HepG2 (cell line): ENCODE data around the gene CCNF. TPM values are rescaled to one million over a fixed set of nuclear protein-coding genes. Genes with fewer than 3 reads are reported as not detected.

Source experiments
- KAT7 ChIP-seq: IDR thresholded peaks from 2 replicates; pipeline ENCODE4 v1.6.1; 2018; ENCODE audit warnings: borderline replicate concordance, missing compliant biosample characterization
- MTF2 ChIP-seq: sonication (generic); formaldehyde crosslinking; IDR thresholded peaks from 2 replicates; pipeline ENCODE4 v1.5.0; 2020; ENCODE audit warnings: missing genetic modification reagents, borderline replicate concordance
- NCOA1 ChIP-seq: sonication (generic); formaldehyde crosslinking; IDR thresholded peaks from 2 replicates; pipeline ENCODE4 v1.9.0; 2021; ENCODE audit warnings: missing genetic modification reagents
- NR1H2 ChIP-seq: sonication (generic); formaldehyde crosslinking; IDR thresholded peaks from 2 replicates; pipeline ENCODE4 v1.8.1; 2022; ENCODE audit warnings: low read depth, missing genetic modification reagents, borderline replicate concordance
- PHB2 ChIP-seq: fragments of 450-650 bp; IDR thresholded peaks from 2 replicates; pipeline ENCODE4 v1.6.1; 2018; ENCODE audit not compliant: partially characterized antibody
- REL ChIP-seq: sonication (generic); formaldehyde crosslinking; conservative IDR thresholded peaks from 2 replicates; pipeline ENCODE4 v1.8.0; 2022; ENCODE audit warnings: mild to moderate bottlenecking, missing genetic modification reagents, moderate library complexity
- RFXAP ChIP-seq: sonication (generic); formaldehyde crosslinking; IDR thresholded peaks from 2 replicates; pipeline ENCODE4 v1.4.0; 2020; ENCODE audit warnings: missing genetic modification reagents, borderline replicate concordance
- TBL1XR1 ChIP-seq: fragments of 150-350 bp; IDR thresholded peaks from 2 replicates; pipeline ENCODE4 v1.6.1; 2014; ENCODE audit warnings: borderline replicate concordance, low read length; ENCODE audit not compliant: partially characterized antibody
- ZNF17 ChIP-seq: sonication (generic); formaldehyde crosslinking; IDR thresholded peaks from 2 replicates; pipeline ENCODE4 v1.5.0; 2020; ENCODE audit warnings: mild to moderate bottlenecking, missing genetic modification reagents
- ZNF256 ChIP-seq: sonication (generic); formaldehyde crosslinking; conservative IDR thresholded peaks from 2 replicates; pipeline ENCODE4 v1.4.0; 2020; ENCODE audit warnings: missing genetic modification reagents
- ZNF280D ChIP-seq: sonication (generic); formaldehyde crosslinking; IDR thresholded peaks from 2 replicates; pipeline ENCODE4 v1.5.1; 2020; ENCODE audit warnings: mild to moderate bottlenecking, missing genetic modification reagents
- ZNF335 ChIP-seq: sonication (generic); formaldehyde crosslinking; IDR thresholded peaks from 2 replicates; pipeline ENCODE4 v1.4.0; 2020; ENCODE audit warnings: missing genetic modification reagents
- ZNF441 ChIP-seq: sonication (generic); formaldehyde crosslinking; IDR thresholded peaks from 2 replicates; pipeline ENCODE4 v1.7.0; 2021; ENCODE audit warnings: missing genetic modification reagents, borderline replicate concordance
- polyA plus RNA-seq, 8 experiments: library from polyadenylated mRNA; depleted of rRNA in 3 of 8; stranded (reverse) in 7 of 8; unstranded in 1 of 8; fragments of >200 nt; fragmentation: Illumina TruSeq in 4 of 8; extraction: Trizol in 4 of 8; gene quantifications; 2 replicates each; pipeline versions ENCODE4 v1.2.1 to v1.2.3, GENCODE V29; 2011 to 2016; ENCODE audit warnings: low read depth in 4 of 8, missing spikeins in 1 of 8, mixed read lengths in 1 of 8; ENCODE audit not compliant: insufficient read depth in 1 of 8
- total RNA-seq, 5 experiments: library from RNA; depleted of rRNA; stranded (reverse); fragments of >200 nt; fragmentation: Illumina TruSeq; extraction: Trizol; gene quantifications; 2 replicates each; pipeline ENCODE4 v1.2.3, GENCODE V29; 2016; ENCODE audit warnings: low read depth in 1 of 5
- TF ChIP-seq, protein P1 (sequence below): IDR thresholded peaks from 2 replicates; pipeline ENCODE4 v1.6.1; 2016; ENCODE audit warnings: low read depth, control low read depth
- TF ChIP-seq, protein P2 (sequence below): sonication (generic); formaldehyde crosslinking; IDR thresholded peaks from 2 replicates; pipeline ENCODE4 v1.4.0; 2020; ENCODE audit warnings: missing genetic modification reagents, borderline replicate concordance
- TF ChIP-seq, protein P3 (sequence below): sonication (generic); formaldehyde crosslinking; IDR thresholded peaks from 2 replicates; pipeline ENCODE4 v1.4.0; 2020; ENCODE audit warnings: mild to moderate bottlenecking, missing genetic modification reagents

Gene CCNF
- total and polyA plus RNA-seq, 2 of the 13 experiments (the other 11 are each of a cell fraction or from before 2014, with no cell fraction given) = 6.4 to 22.8 TPM

DNA sequence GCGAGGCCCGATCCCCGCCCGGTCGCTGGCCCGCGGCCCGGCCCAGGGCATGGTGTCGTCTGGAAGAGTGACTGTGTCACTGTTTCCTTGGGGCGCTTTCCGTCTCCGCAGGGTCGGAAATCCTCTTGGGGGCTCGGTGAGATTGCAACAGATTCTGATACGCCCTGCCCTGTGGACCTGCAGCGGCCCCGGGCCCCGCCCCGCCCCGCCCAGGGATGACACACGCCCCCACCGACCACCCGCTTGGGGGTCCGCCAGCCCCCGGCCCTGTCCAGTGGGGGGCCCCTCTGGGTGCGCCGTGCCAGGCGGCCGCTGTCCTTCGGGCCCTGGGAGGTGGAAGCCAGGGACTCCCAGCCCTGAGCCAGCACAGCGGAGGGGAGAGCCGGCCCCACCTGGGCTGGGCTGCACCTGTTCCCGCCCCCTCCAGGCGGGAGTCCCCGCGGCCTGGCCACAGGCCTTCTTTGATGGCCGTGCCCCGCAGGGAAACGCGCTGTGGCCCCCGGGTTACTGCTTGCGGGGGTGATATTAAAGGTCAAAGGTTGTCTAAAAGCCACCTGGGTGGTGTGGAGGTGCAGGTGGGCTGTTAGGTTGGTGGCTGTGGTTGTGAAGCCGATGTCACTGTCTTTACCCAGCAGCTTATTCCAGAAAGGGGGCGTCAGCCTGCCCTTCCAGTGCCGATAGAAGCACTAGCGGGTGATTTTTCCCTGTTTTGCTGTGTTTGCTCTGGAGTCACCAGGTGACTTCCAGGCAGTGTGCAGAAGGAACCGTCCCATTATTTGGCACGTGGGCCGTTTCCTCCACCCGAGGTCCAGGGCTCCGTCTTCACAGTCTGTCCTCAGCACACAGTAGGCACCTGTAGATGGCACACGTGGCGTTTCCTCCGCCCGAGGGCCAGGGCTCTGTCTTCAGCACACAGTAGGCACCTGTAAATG, 46.4 kb downstream of the CCNF start (continued):
- no peak for TF ChIP-seq ZNF335 (CRISPR knock-in tag)
- TF ChIP-seq PHB2 = no peak
- TF ChIP-seq, protein P1, sequence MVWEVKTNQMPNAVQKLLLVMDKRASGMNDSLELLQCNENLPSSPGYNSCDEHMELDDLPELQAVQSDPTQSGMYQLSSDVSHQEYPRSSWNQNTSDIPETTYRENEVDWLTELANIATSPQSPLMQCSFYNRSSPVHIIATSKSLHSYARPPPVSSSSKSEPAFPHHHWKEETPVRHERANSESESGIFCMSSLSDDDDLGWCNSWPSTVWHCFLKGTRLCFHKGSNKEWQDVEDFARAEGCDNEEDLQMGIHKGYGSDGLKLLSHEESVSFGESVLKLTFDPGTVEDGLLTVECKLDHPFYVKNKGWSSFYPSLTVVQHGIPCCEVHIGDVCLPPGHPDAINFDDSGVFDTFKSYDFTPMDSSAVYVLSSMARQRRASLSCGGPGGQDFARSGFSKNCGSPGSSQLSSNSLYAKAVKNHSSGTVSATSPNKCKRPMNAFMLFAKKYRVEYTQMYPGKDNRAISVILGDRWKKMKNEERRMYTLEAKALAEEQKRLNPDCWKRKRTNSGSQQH (CRISPR knock-in tag) = no peak
- TF ChIP-seq, protein P2, sequence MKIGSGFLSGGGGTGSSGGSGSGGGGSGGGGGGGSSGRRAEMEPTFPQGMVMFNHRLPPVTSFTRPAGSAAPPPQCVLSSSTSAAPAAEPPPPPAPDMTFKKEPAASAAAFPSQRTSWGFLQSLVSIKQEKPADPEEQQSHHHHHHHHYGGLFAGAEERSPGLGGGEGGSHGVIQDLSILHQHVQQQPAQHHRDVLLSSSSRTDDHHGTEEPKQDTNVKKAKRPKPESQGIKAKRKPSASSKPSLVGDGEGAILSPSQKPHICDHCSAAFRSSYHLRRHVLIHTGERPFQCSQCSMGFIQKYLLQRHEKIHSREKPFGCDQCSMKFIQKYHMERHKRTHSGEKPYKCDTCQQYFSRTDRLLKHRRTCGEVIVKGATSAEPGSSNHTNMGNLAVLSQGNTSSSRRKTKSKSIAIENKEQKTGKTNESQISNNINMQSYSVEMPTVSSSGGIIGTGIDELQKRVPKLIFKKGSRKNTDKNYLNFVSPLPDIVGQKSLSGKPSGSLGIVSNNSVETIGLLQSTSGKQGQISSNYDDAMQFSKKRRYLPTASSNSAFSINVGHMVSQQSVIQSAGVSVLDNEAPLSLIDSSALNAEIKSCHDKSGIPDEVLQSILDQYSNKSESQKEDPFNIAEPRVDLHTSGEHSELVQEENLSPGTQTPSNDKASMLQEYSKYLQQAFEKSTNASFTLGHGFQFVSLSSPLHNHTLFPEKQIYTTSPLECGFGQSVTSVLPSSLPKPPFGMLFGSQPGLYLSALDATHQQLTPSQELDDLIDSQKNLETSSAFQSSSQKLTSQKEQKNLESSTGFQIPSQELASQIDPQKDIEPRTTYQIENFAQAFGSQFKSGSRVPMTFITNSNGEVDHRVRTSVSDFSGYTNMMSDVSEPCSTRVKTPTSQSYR (CRISPR knock-in tag) = no peak
- TF ChIP-seq ZNF441 = 0 out of 2 replicates have a peak, but pooled peaks have one; percentile 55
- TF ChIP-seq ZNF17 (CRISPR knock-in tag) = no peak
- no peak for TF ChIP-seq ZNF280D (CRISPR knock-in tag)
- TF ChIP-seq RFXAP (CRISPR knock-in tag) = no peak
- TF ChIP-seq NR1H2 (CRISPR knock-in tag) = no peak
- TF ChIP-seq NCOA1 (CRISPR knock-in tag) = no peak
- 0 out of 2 replicates have a peak, but pooled peaks have one; percentile 38 for TF ChIP-seq MTF2 (CRISPR knock-in tag)
- no peak for TF ChIP-seq REL
- no peak for TF ChIP-seq ZNF256 (CRISPR knock-in tag)
- no peak for TF ChIP-seq TBL1XR1
- TF ChIP-seq KAT7 (CRISPR knock-in tag) = no peak
- TF ChIP-seq, protein P3, sequence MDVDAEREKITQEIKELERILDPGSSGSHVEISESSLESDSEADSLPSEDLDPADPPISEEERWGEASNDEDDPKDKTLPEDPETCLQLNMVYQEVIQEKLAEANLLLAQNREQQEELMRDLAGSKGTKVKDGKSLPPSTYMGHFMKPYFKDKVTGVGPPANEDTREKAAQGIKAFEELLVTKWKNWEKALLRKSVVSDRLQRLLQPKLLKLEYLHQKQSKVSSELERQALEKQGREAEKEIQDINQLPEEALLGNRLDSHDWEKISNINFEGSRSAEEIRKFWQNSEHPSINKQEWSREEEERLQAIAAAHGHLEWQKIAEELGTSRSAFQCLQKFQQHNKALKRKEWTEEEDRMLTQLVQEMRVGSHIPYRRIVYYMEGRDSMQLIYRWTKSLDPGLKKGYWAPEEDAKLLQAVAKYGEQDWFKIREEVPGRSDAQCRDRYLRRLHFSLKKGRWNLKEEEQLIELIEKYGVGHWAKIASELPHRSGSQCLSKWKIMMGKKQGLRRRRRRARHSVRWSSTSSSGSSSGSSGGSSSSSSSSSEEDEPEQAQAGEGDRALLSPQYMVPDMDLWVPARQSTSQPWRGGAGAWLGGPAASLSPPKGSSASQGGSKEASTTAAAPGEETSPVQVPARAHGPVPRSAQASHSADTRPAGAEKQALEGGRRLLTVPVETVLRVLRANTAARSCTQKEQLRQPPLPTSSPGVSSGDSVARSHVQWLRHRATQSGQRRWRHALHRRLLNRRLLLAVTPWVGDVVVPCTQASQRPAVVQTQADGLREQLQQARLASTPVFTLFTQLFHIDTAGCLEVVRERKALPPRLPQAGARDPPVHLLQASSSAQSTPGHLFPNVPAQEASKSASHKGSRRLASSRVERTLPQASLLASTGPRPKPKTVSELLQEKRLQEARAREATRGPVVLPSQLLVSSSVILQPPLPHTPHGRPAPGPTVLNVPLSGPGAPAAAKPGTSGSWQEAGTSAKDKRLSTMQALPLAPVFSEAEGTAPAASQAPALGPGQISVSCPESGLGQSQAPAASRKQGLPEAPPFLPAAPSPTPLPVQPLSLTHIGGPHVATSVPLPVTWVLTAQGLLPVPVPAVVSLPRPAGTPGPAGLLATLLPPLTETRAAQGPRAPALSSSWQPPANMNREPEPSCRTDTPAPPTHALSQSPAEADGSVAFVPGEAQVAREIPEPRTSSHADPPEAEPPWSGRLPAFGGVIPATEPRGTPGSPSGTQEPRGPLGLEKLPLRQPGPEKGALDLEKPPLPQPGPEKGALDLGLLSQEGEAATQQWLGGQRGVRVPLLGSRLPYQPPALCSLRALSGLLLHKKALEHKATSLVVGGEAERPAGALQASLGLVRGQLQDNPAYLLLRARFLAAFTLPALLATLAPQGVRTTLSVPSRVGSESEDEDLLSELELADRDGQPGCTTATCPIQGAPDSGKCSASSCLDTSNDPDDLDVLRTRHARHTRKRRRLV (CRISPR knock-in tag) = no peak
